K562 (cell line): ENCODE data around the gene RFWD3. TPM values are rescaled to one million over a fixed set of nuclear protein-coding genes. Genes with fewer than 3 reads are reported as not detected.
A peak's percentile ranks its signal among the peaks of the same experiment; 100 is the strongest.

ENCODE experiments used
- MGA ChIP-seq: fragments of 450-650 bp; IDR thresholded peaks from 2 replicates; pipeline ENCODE4 v1.6.1; 2016; ENCODE audit warnings: mild to moderate bottlenecking, moderate library complexity
- ZBTB40 ChIP-seq, 2 experiments: fragments of 450-650 bp in 1 of 2; sonication (generic) in 1 of 2; formaldehyde crosslinking in 1 of 2; IDR thresholded peaks; 2 replicates each; pipeline versions ENCODE4 v1.7.1 to v1.9.0; 2016 to 2022; ENCODE audit warnings: inconsistent platforms in 1 of 2, mild to moderate bottlenecking in 1 of 2, missing genetic modification reagents in 1 of 2
- polyA plus RNA-seq, 8 experiments: library from polyadenylated mRNA; depleted of rRNA in 4 of 8; stranded (reverse) in 5 of 8; unstranded in 3 of 8; fragments of >200 nt; fragmentation: Nextera tagmentation in 2 of 8; fragmentation: Illumina TruSeq in 1 of 8; extraction: Ambion mirVana in 2 of 8; extraction: Trizol in 1 of 8; gene quantifications; 2 replicates each; pipeline versions ENCODE4 v1.2.1 to v1.2.3, GENCODE V29; 2011 to 2014; ENCODE audit warnings: inconsistent platforms in 1 of 8, missing spikeins in 1 of 8
- total RNA-seq, 7 experiments: library from RNA; depleted of rRNA in 6 of 7; stranded (reverse); fragments of >200 nt in 6 of 7; fragmentation: Illumina TruSeq in 2 of 7; extraction: Trizol in 2 of 7; gene quantifications; 2 replicates each; pipeline versions ENCODE4 v1.2.1 to v1.2.3, GENCODE V29; 2011 to 2021; ENCODE audit warnings: low replicate concordance in 1 of 7

The RFWD3 gene
- total and polyA plus RNA-seq, 9 of the 15 experiments (the other 6 are each of a cell fraction or from before 2014, with no cell fraction given): 20.8 to 121 (median 79.0) TPM

GRCh38 chr16:74700438-74701225 is 34.0 kb upstream of the RFWD3 start, which contains the start of gene MLKL (continued):
- TF ChIP-seq MGA: peak; percentile 92
- TF ChIP-seq ZBTB40 (IDR thresholded peaks at IDR 0.05): peak; percentile 75
- no peak for TF ChIP-seq ZBTB40 (CRISPR knock-in tag; IDR thresholded peaks at IDR 0.05)
